ENCODE measurements around the gene PREX1.

PREX1 gene

DNA sequence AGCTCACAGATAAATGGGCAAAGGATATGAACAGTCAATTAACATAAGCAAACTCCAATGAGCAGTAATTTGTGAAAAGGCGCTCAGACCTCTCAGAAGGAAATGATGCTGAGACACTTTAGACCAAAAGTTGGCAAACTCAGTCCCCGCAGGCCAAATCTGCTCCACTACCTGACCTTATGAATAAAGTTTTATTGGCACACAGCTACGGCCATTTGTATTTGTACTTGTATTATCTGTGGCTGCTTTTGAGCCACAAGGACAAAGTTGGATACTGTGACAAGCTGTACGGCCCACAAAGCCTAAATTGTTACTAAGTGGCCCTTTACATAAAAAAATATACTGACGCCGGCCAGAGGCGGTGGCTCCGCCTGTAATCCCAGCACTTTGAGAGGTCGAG is 167.0 kb downstream of the PREX1 start:
- no peak overlapping the region for H3K27ac ChIP-seq (replicated peaks)
- no peaks in the 10 kb centered on the region for H3K27me3 ChIP-seq (ENCODE audit: insufficient read depth, poor library complexity, severe bottlenecking)
- no peak for DNase-seq (ENCODE audit: low read depth in 1 of 2, low spot score in 1 of 2)
- no peak overlapping the region for H3K4me3 ChIP-seq (replicated peaks; ENCODE audit: insufficient read depth, low read length)
- TF ChIP-seq SPI1 (IDR thresholded peaks at IDR 0.05; ENCODE audit: borderline replicate concordance, low read depth) (no peak), GABPA (IDR thresholded peaks at IDR 0.05; ENCODE audit: low read depth) (no peak), POLR2AphosphoS5 (IDR thresholded peaks at IDR 0.05; ENCODE audit: low read depth) (no peak)
- TF ChIP-seq, protein P1, sequence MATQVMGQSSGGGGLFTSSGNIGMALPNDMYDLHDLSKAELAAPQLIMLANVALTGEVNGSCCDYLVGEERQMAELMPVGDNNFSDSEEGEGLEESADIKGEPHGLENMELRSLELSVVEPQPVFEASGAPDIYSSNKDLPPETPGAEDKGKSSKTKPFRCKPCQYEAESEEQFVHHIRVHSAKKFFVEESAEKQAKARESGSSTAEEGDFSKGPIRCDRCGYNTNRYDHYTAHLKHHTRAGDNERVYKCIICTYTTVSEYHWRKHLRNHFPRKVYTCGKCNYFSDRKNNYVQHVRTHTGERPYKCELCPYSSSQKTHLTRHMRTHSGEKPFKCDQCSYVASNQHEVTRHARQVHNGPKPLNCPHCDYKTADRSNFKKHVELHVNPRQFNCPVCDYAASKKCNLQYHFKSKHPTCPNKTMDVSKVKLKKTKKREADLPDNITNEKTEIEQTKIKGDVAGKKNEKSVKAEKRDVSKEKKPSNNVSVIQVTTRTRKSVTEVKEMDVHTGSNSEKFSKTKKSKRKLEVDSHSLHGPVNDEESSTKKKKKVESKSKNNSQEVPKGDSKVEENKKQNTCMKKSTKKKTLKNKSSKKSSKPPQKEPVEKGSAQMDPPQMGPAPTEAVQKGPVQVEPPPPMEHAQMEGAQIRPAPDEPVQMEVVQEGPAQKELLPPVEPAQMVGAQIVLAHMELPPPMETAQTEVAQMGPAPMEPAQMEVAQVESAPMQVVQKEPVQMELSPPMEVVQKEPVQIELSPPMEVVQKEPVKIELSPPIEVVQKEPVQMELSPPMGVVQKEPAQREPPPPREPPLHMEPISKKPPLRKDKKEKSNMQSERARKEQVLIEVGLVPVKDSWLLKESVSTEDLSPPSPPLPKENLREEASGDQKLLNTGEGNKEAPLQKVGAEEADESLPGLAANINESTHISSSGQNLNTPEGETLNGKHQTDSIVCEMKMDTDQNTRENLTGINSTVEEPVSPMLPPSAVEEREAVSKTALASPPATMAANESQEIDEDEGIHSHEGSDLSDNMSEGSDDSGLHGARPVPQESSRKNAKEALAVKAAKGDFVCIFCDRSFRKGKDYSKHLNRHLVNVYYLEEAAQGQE (IDR thresholded peaks at IDR 0.05; ENCODE audit: insufficient replicate concordance, low read depth) = no peak
- TF ChIP-seq, protein P2, sequence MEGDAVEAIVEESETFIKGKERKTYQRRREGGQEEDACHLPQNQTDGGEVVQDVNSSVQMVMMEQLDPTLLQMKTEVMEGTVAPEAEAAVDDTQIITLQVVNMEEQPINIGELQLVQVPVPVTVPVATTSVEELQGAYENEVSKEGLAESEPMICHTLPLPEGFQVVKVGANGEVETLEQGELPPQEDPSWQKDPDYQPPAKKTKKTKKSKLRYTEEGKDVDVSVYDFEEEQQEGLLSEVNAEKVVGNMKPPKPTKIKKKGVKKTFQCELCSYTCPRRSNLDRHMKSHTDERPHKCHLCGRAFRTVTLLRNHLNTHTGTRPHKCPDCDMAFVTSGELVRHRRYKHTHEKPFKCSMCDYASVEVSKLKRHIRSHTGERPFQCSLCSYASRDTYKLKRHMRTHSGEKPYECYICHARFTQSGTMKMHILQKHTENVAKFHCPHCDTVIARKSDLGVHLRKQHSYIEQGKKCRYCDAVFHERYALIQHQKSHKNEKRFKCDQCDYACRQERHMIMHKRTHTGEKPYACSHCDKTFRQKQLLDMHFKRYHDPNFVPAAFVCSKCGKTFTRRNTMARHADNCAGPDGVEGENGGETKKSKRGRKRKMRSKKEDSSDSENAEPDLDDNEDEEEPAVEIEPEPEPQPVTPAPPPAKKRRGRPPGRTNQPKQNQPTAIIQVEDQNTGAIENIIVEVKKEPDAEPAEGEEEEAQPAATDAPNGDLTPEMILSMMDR (IDR thresholded peaks at IDR 0.05; ENCODE audit: insufficient read depth, low read length) = no peak

DNA sequence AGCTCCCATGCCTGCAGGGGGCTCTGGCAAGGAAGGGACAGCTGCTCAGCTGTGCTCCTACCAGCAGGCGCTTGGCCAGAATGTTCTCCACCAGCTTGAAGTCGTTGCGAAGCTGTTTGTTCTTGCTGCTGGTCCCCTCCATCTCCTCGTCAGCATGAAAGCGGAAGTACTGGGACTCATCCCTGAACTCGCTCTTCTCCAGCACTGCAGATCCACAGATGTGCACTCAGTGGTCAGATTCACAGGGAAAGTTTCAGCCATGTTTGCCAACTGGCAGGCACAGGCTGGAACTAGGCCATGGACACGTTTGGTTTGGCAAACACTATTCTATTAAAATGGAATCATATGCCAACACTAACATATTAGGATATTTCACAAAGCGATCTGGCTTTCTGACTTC is 167.9 kb downstream of the PREX1 start:
- no peak overlapping the region for H3K27ac ChIP-seq (replicated peaks)
- no peak for TF ChIP-seq POLR2AphosphoS5 (IDR thresholded peaks at IDR 0.05; ENCODE audit: low read depth)
- TF ChIP-seq, protein P2 (IDR thresholded peaks at IDR 0.05; ENCODE audit: insufficient read depth, low read length) = no peak
- TF ChIP-seq, protein P1 (IDR thresholded peaks at IDR 0.05; ENCODE audit: insufficient replicate concordance, low read depth) = no peak
- TF ChIP-seq GABPA (IDR thresholded peaks at IDR 0.05; ENCODE audit: low read depth) = no peak
- TF ChIP-seq SPI1 (IDR thresholded peaks at IDR 0.05; ENCODE audit: borderline replicate concordance, low read depth) = no peak
- DNase-seq (ENCODE audit: low read depth in 1 of 2, low spot score in 1 of 2) = no peak
- no peaks in the 10 kb centered on the region for H3K27me3 ChIP-seq (ENCODE audit: insufficient read depth, poor library complexity, severe bottlenecking)
- H3K4me3 ChIP-seq (replicated peaks; ENCODE audit: insufficient read depth, low read length) = no peak overlapping the region

DNA sequence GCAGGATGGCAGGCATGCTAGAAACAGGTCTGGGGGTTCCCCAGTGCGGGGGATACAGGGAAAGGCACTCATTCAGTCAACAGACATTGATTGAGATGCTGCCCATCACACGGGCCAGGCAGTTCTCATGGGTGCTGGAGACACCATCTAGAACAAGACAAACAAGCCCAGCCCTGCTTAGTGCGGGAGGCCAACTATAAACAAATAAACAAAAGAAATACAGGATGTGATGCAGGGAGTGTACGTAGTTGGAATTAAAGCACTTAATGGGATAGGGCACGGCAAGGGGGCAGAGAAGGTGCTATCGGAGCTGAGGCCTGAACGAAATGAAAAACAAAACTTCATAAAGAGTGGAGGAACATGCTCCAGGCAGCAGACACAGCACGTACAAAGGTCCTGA is 169.3 kb downstream of the PREX1 start:
- no peak overlapping the region for H3K27ac ChIP-seq (replicated peaks)
- DNase-seq (ENCODE audit: low read depth in 1 of 2, low spot score in 1 of 2) = no peak
- no peak overlapping the region for H3K4me3 ChIP-seq (replicated peaks; ENCODE audit: insufficient read depth, low read length)
- TF ChIP-seq, protein P1 (IDR thresholded peaks at IDR 0.05; ENCODE audit: insufficient replicate concordance, low read depth) = no peak
- TF ChIP-seq SPI1 (IDR thresholded peaks at IDR 0.05; ENCODE audit: borderline replicate concordance, low read depth) = no peak
- no peak for TF ChIP-seq GABPA (IDR thresholded peaks at IDR 0.05; ENCODE audit: low read depth)
- no peak for TF ChIP-seq POLR2AphosphoS5 (IDR thresholded peaks at IDR 0.05; ENCODE audit: low read depth)
- TF ChIP-seq, protein P2 (IDR thresholded peaks at IDR 0.05; ENCODE audit: insufficient read depth, low read length) = no peak
- no peaks in the 10 kb centered on the region for H3K27me3 ChIP-seq (ENCODE audit: insufficient read depth, poor library complexity, severe bottlenecking)

All from HL-60 (cell line).